GM23338 (cell line): ENCODE measurements around the gene ZNF418. TPM values are rescaled to one million over a fixed set of nuclear protein-coding genes. Genes with fewer than 3 reads are reported as not detected.

Source experiments
- ATAC-seq: fragments of 200-7000 bp; cut with Tn5 transposase; 3 replicates; pipeline ENCODE4 v1.9.1; 2020
- DNase-seq: peaks from one replicate; pipeline ENCODE4 v3.0.0-alpha.2; 2015; ENCODE audit warnings: low spot score
- H2AFZ ChIP-seq: fragments of 200-600 bp; sonication (generic); 2 replicates; pipeline ENCODE4 v1.8.0; 2016; ENCODE audit warnings: antibody characterized with exemption, mild to moderate bottlenecking, moderate library complexity
- H3F3A ChIP-seq: fragments of 200-600 bp; sonication (generic); replicated peaks from 2 replicates; pipeline ENCODE4 v1.8.0; 2017; ENCODE audit warnings: antibody characterized with exemption, mixed run types, low read depth
- H3K27ac ChIP-seq: fragments of 200-600 bp; sonication (generic); 2 replicates; pipeline ENCODE4 v1.6.1; 2016; ENCODE audit warnings: low read depth
- H3K27me3 ChIP-seq: fragments of 200-600 bp; sonication (generic); 2 replicates; pipeline ENCODE4 v1.8.0; 2016; ENCODE audit warnings: mild to moderate bottlenecking, mixed run types, moderate library complexity; ENCODE audit not compliant: insufficient read depth
- H3K36me3 ChIP-seq: fragments of 200-600 bp; sonication (generic); 2 replicates; pipeline ENCODE4 v1.8.0; 2016; ENCODE audit warnings: mild to moderate bottlenecking; ENCODE audit not compliant: insufficient read depth
- H3K4me1 ChIP-seq: fragments of 200-600 bp; sonication (generic); 2 replicates; pipeline ENCODE4 v1.8.0; 2016; ENCODE audit warnings: mild to moderate bottlenecking, moderate library complexity; ENCODE audit not compliant: insufficient read depth
- H3K4me2 ChIP-seq: fragments of 200-600 bp; sonication (generic); 2 replicates; pipeline ENCODE4 v1.7.1; 2017; ENCODE audit warnings: mixed run types
- H3K4me3 ChIP-seq: fragments of 200-600 bp; sonication (generic); 2 replicates; pipeline ENCODE4 v1.6.1; 2016; ENCODE audit warnings: mixed run types
- H3K79me2 ChIP-seq: fragments of 200-600 bp; sonication (generic); replicated peaks from 2 replicates; pipeline ENCODE4 v1.8.0; 2017; ENCODE audit warnings: mild to moderate bottlenecking; ENCODE audit not compliant: insufficient read depth
- H3K9me2 ChIP-seq: fragments of 200-600 bp; sonication (generic); 2 replicates; pipeline ENCODE4 v1.8.0; 2017; ENCODE audit not compliant: insufficient read depth
- H4K20me1 ChIP-seq: fragments of 200-600 bp; sonication (generic); replicated peaks from 2 replicates; pipeline ENCODE4 v1.8.0; 2017; ENCODE audit warnings: mild to moderate bottlenecking; ENCODE audit not compliant: insufficient read depth
- H3K27ac Mint-ChIP-seq: 2 replicates; pipeline ENCODE4 v1.8.0; 2020; ENCODE audit warnings: inconsistent platforms, mild to moderate bottlenecking, moderate library complexity, mixed read lengths
- H3K27me3 Mint-ChIP-seq: 3 replicates; pipeline ENCODE4 v1.8.0; 2022; ENCODE audit warnings: low read depth, mild to moderate bottlenecking, moderate library complexity, mixed read lengths, inconsistent platforms; ENCODE audit not compliant: insufficient read depth, poor library complexity
- H3K36me3 Mint-ChIP-seq: 3 replicates; pipeline ENCODE4 v1.8.0; 2021; ENCODE audit warnings: low read depth, mild to moderate bottlenecking, inconsistent platforms, moderate library complexity, mixed read lengths
- H3K4me1 Mint-ChIP-seq: 3 replicates; pipeline ENCODE4 v1.8.0; 2020; ENCODE audit warnings: mild to moderate bottlenecking, inconsistent platforms, mixed read lengths
- H3K4me3 Mint-ChIP-seq: 3 replicates; pipeline ENCODE4 v1.8.0; 2021; ENCODE audit warnings: moderate library complexity, mild to moderate bottlenecking, inconsistent platforms, mixed read lengths
- H3K9me3 Mint-ChIP-seq: 3 replicates; pipeline ENCODE4 v1.8.0; 2020; ENCODE audit warnings: moderate library complexity, mild to moderate bottlenecking, inconsistent platforms, mixed read lengths
- EZH2 ChIP-seq: fragments of 200-600 bp; sonication (generic); IDR thresholded peaks from one replicate; pipeline ENCODE4 v1.8.0; 2017; ENCODE audit warnings: antibody characterized with exemption, mild to moderate bottlenecking, low read depth; ENCODE audit not compliant: unreplicated experiment
- POLR2AphosphoS5 ChIP-seq: IDR thresholded peaks from 2 replicates; pipeline ENCODE4 v1.6.1; 2016; ENCODE audit warnings: antibody characterized with exemption, low read depth
- STAT1 ChIP-seq: IDR thresholded peaks from one replicate; pipeline ENCODE4 v1.6.1; 2016; ENCODE audit warnings: antibody characterized with exemption; ENCODE audit not compliant: unreplicated experiment
- polyA plus RNA-seq: library from polyadenylated mRNA; unstranded; fragments of >200 nt; fragmentation: Nextera tagmentation; extraction: Ambion mirVana; gene quantifications from 2 replicates; pipeline ENCODE4 v1.2.1, GENCODE V29; 2016
- total RNA-seq: library from RNA; depleted of rRNA; stranded (reverse); fragments of >200 nt; shearing (Covaris generic); gene quantifications from 2 replicates; pipeline ENCODE4 v1.2.3, GENCODE V29; 2014
- TF ChIP-seq, protein P1 (sequence below): IDR thresholded peaks from 2 replicates; pipeline ENCODE4 v1.6.1; 2016; ENCODE audit warnings: antibody characterized with exemption
- TF ChIP-seq, protein P2 (sequence below): fragments of 250-450 bp; sonication (Bioruptor Pico); IDR thresholded peaks from 2 replicates; pipeline ENCODE4 v1.5.0; 2020; ENCODE audit warnings: mild to moderate bottlenecking, moderate library complexity
- TF ChIP-seq, protein P3 (sequence below), 2 experiments: fragments of 200-600 bp in 1 of 2; sonication (generic) in 1 of 2; conservative IDR thresholded peaks; 2 replicates each; pipeline versions ENCODE4 v1.5.1 to v1.6.1; 2016 to 2017; ENCODE audit warnings: antibody characterized with exemption in 2 of 2, low read depth in 2 of 2, mild to moderate bottlenecking in 2 of 2, moderate library complexity in 1 of 2

Gene ZNF418
- total and polyA plus RNA-seq, 2 experiments from 2014 or later: 11.1 to 13.4 TPM

DNA sequence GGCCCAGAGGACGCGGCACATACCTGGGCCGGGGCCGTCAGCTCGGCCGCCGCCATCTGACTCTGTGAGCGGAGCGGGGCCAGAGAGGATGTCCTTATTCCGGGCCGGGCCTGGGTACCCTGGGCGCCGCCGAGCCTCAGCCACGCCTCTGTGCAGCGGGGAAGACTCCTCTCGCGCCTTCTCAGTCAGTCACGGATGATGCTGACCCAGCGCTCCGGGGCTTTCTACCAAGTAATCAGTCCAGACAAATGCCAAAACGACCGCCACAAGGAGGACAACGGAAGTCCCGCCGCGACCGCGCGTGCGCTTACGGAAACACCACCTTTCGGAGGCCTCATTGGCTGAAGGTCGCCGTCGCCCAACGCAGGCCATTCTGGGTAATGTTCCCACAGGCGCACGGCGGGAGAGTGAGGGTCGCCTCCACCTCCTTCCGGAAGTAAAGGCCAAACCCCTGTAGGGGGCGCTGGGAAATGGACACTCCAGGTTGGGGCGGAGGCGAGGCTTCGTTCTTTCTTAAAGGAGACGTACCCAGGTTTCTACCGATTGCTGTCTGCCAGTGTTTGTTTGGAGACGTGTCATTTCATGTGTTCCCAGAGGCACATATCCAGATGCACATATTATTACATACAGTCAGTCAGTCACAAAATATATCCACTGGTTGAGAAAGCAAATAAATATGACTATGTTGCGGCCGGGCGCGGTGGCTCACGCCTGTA, 12.4 kb upstream of the ZNF418 start, which contains the start of gene ZNF256:
Gene ZNF256, minus strand, starts transcription at position 288 of the 716 bp plus-strand sequence. Its CDS starts 232 bp downstream, at position 56.
- peak within 1 kb of the TSS; percentile 97 for H3K4me3 Mint-ChIP-seq
- peaks cover 12% of the 10 kb centered on the region for H3K4me1 Mint-ChIP-seq
- no peaks in the 10 kb centered on the region for H3F3A ChIP-seq
- peak within 1 kb of the TSS; percentile 74; the same call in 1 of the 2 replicates for H3K27ac ChIP-seq
- TF ChIP-seq STAT1 (no peak), POLR2AphosphoS5 (peak; percentile 62), EZH2 (no peak)
- TF ChIP-seq, protein P1, sequence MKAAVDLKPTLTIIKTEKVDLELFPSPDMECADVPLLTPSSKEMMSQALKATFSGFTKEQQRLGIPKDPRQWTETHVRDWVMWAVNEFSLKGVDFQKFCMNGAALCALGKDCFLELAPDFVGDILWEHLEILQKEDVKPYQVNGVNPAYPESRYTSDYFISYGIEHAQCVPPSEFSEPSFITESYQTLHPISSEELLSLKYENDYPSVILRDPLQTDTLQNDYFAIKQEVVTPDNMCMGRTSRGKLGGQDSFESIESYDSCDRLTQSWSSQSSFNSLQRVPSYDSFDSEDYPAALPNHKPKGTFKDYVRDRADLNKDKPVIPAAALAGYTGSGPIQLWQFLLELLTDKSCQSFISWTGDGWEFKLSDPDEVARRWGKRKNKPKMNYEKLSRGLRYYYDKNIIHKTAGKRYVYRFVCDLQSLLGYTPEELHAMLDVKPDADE: peak; percentile 77; the same call in 1 of the 2 replicates
- TF ChIP-seq, protein P2, sequence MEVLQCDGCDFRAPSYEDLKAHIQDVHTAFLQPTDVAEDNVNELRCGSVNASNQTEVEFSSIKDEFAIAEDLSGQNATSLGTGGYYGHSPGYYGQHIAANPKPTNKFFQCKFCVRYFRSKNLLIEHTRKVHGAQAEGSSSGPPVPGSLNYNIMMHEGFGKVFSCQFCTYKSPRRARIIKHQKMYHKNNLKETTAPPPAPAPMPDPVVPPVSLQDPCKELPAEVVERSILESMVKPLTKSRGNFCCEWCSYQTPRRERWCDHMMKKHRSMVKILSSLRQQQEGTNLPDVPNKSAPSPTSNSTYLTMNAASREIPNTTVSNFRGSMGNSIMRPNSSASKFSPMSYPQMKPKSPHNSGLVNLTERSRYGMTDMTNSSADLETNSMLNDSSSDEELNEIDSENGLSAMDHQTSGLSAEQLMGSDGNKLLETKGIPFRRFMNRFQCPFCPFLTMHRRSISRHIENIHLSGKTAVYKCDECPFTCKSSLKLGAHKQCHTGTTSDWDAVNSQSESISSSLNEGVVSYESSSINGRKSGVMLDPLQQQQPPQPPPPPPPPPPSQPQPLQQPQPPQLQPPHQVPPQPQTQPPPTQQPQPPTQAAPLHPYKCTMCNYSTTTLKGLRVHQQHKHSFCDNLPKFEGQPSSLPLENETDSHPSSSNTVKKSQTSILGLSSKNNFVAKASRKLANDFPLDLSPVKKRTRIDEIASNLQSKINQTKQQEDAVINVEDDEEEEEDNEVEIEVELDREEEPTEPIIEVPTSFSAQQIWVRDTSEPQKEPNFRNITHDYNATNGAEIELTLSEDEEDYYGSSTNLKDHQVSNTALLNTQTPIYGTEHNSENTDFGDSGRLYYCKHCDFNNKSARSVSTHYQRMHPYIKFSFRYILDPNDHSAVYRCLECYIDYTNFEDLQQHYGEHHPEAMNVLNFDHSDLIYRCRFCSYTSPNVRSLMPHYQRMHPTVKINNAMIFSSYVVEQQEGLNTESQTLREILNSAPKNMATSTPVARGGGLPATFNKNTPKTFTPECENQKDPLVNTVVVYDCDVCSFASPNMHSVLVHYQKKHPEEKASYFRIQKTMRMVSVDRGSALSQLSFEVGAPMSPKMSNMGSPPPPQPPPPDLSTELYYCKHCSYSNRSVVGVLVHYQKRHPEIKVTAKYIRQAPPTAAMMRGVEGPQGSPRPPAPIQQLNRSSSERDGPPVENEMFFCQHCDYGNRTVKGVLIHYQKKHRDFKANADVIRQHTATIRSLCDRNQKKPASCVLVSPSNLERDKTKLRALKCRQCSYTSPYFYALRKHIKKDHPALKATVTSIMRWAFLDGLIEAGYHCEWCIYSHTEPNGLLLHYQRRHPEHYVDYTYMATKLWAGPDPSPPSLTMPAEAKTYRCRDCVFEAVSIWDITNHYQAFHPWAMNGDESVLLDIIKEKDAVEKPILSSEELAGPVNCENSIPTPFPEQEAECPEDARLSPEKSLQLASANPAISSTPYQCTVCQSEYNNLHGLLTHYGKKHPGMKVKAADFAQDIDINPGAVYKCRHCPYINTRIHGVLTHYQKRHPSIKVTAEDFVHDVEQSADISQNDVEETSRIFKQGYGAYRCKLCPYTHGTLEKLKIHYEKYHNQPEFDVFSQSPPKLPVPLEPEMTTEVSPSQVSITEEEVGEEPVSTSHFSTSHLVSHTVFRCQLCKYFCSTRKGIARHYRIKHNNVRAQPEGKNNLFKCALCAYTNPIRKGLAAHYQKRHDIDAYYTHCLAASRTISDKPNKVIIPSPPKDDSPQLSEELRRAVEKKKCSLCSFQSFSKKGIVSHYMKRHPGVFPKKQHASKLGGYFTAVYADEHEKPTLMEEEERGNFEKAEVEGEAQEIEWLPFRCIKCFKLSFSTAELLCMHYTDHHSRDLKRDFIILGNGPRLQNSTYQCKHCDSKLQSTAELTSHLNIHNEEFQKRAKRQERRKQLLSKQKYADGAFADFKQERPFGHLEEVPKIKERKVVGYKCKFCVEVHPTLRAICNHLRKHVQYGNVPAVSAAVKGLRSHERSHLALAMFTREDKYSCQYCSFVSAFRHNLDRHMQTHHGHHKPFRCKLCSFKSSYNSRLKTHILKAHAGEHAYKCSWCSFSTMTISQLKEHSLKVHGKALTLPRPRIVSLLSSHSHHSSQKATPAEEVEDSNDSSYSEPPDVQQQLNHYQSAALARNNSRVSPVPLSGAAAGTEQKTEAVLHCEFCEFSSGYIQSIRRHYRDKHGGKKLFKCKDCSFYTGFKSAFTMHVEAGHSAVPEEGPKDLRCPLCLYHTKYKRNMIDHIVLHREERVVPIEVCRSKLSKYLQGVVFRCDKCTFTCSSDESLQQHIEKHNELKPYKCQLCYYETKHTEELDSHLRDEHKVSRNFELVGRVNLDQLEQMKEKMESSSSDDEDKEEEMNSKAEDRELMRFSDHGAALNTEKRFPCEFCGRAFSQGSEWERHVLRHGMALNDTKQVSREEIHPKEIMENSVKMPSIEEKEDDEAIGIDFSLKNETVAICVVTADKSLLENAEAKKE (CRISPR knock-in tag): no peak
- TF ChIP-seq, protein P3, sequence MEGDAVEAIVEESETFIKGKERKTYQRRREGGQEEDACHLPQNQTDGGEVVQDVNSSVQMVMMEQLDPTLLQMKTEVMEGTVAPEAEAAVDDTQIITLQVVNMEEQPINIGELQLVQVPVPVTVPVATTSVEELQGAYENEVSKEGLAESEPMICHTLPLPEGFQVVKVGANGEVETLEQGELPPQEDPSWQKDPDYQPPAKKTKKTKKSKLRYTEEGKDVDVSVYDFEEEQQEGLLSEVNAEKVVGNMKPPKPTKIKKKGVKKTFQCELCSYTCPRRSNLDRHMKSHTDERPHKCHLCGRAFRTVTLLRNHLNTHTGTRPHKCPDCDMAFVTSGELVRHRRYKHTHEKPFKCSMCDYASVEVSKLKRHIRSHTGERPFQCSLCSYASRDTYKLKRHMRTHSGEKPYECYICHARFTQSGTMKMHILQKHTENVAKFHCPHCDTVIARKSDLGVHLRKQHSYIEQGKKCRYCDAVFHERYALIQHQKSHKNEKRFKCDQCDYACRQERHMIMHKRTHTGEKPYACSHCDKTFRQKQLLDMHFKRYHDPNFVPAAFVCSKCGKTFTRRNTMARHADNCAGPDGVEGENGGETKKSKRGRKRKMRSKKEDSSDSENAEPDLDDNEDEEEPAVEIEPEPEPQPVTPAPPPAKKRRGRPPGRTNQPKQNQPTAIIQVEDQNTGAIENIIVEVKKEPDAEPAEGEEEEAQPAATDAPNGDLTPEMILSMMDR (conservative IDR thresholded peaks at IDR 0.05; ENCODE audit: low read depth in 2 of 2): peak; percentile 56 to 76
- H3K27me3 ChIP-seq: no peaks in the 10 kb centered on the region
- H3K27me3 Mint-ChIP-seq: peaks cover 10% of the 10 kb centered on the region
- DNase-seq (peak; percentile 100), ATAC-seq (peak; percentile 98)
- peak within 1 kb of the TSS; percentile 85 for H2AFZ ChIP-seq
- H4K20me1 ChIP-seq: peaks cover 20% of the 10 kb centered on the region
- peak within 1 kb of the TSS; percentile 94 for H3K27ac Mint-ChIP-seq
- 0 out of 2 replicates have a peak, but pooled peaks cover 3% of the 10 kb centered on the region for H3K9me2 ChIP-seq
- peaks cover 31% of the 10 kb centered on the region for H3K9me3 Mint-ChIP-seq
- H3K4me3 ChIP-seq: peak within 1 kb of the TSS; percentile 98
- peaks cover 49% of the 10 kb centered on the region for H3K79me2 ChIP-seq
- H3K4me1 ChIP-seq: peaks cover 8% of the 10 kb centered on the region
- H3K36me3 ChIP-seq: no peaks in the 10 kb centered on the region
- H3K4me2 ChIP-seq: peak within 1 kb of the TSS; percentile 100
- peaks cover 31% of the 10 kb centered on the region for H3K36me3 Mint-ChIP-seq
